ENCODE results near the gene URB2. TPM values are rescaled to one million over a fixed set of nuclear protein-coding genes. Genes with fewer than 3 reads are reported as not detected.
"Not testable (repeated sequence)": the region's sequence is repeated elsewhere in the genome, so short reads cannot be mapped to it uniquely, and the experiment has no call there.

The URB2 gene
- total and polyA plus RNA-seq, 4 donors, result 1.2 to 10.5 (median 6.2) TPM

GRCh38 chr1:229705152-229705551 lies 79.1 kb downstream of the URB2 start:
- 86% methylated on average over 2 of the region's 2 CpGs for WGBS
- not testable (repeated sequence) for H3K27ac ChIP-seq (ENCODE audit: low read depth in 1 of 2, low read length in 2 of 2); DNase-seq (ENCODE audit: low spot score); H3K4me3 ChIP-seq (ENCODE audit: low read depth in 1 of 3, low read length in 3 of 3); H3K4me1 ChIP-seq (ENCODE audit: control insufficient read depth in 4 of 4, insufficient read depth in 4 of 4, low read length in 3 of 4); H3K27me3 ChIP-seq (ENCODE audit: control insufficient read depth in 4 of 4, insufficient read depth in 4 of 4, low read length in 3 of 4); H3K9ac ChIP-seq (ENCODE audit: low read depth in 1 of 2, low read length in 2 of 2); H3K36me3 ChIP-seq (ENCODE audit: control insufficient read depth in 4 of 4, insufficient read depth in 3 of 4, low read depth in 1 of 4, low read length in 3 of 4); H3K9me3 ChIP-seq (ENCODE audit: control insufficient read depth in 4 of 4, low read length in 3 of 4)

- not testable (repeated sequence) for H3K9me3 ChIP-seq (ENCODE audit: control insufficient read depth in 4 of 4, low read length in 3 of 4); H3K27ac ChIP-seq (ENCODE audit: low read depth in 1 of 2, low read length in 2 of 2); H3K27me3 ChIP-seq (ENCODE audit: control insufficient read depth in 4 of 4, insufficient read depth in 4 of 4, low read length in 3 of 4); H3K36me3 ChIP-seq (ENCODE audit: control insufficient read depth in 4 of 4, insufficient read depth in 3 of 4, low read depth in 1 of 4, low read length in 3 of 4); H3K4me3 ChIP-seq (ENCODE audit: low read depth in 1 of 3, low read length in 3 of 3); DNase-seq (ENCODE audit: low spot score); H3K4me1 ChIP-seq (ENCODE audit: control insufficient read depth in 4 of 4, insufficient read depth in 4 of 4, low read length in 3 of 4); H3K9ac ChIP-seq (ENCODE audit: low read depth in 1 of 2, low read length in 2 of 2)
- WGBS, result 84% methylated on average over 6 of the region's 6 CpGs
These were observed 81.1 kb downstream of the URB2 start for GRCh38 chr1:229707127-229707526.

- TF ChIP-seq FOXA1 (IDR thresholded peaks at IDR 0.05) (no peak), JUND (IDR thresholded peaks at IDR 0.05) (no peak), GABPA (IDR thresholded peaks at IDR 0.05 in 1 of 2, conservative IDR thresholded peaks at IDR 0.05 in 1 of 2) (no peak), RXRA (IDR thresholded peaks at IDR 0.05) (no peak), TAF1 (conservative IDR thresholded peaks at IDR 0.05) (no peak), FOXA2 (IDR thresholded peaks at IDR 0.05) (no peak), YY1 (IDR thresholded peaks at IDR 0.05) (no peak), EGR1 (IDR thresholded peaks at IDR 0.05; ENCODE audit: low read depth in 2 of 2) (no peak), SP1 (IDR thresholded peaks at IDR 0.05) (no peak), ZBTB33 (IDR thresholded peaks at IDR 0.05) (no peak), REST (IDR thresholded peaks at IDR 0.05) (no peak), HNF4G (IDR thresholded peaks at IDR 0.05) (no peak), NR2F2 (IDR thresholded peaks at IDR 0.05) (no peak), MAX (IDR thresholded peaks at IDR 0.05) (no peak), RAD21 (IDR thresholded peaks at IDR 0.05) (no peak), ATF3 (IDR thresholded peaks at IDR 0.05) (no peak), CTCF (IDR thresholded peaks at IDR 0.05; ENCODE audit: low read depth, low read length, missing input control) (no peak), HNF4A (conservative IDR thresholded peaks at IDR 0.05) (no peak)
- 84% methylated on average over 6 of the region's 6 CpGs for WGBS
- DNase-seq (ENCODE audit: low spot score), result no peak
These were observed 83.5 kb downstream of the URB2 start for GRCh38 chr1:229709500-229710013.

More at GRCh38 chr1:229709500-229710013, 83.5 kb downstream of the URB2 start:
- H3K9ac ChIP-seq (ENCODE audit: low read depth in 1 of 2, low read length in 2 of 2), result no peak overlapping the region
- H3K4me3 ChIP-seq (ENCODE audit: low read depth in 1 of 3, low read length in 3 of 3), result no peak overlapping the region
- H3K36me3 ChIP-seq (ENCODE audit: control insufficient read depth in 4 of 4, insufficient read depth in 3 of 4, low read depth in 1 of 4, low read length in 3 of 4), result no peaks in the 10 kb centered on the region
- H3K4me1 ChIP-seq (ENCODE audit: control insufficient read depth in 4 of 4, insufficient read depth in 4 of 4, low read length in 3 of 4), result no peaks in the 10 kb centered on the region
- H3K9me3 ChIP-seq (ENCODE audit: control insufficient read depth in 4 of 4, low read length in 3 of 4), result no peaks in the 10 kb centered on the region
- no peak overlapping the region for H3K27ac ChIP-seq (ENCODE audit: low read depth in 1 of 2, low read length in 2 of 2)
- no peaks in the 10 kb centered on the region for H3K27me3 ChIP-seq (ENCODE audit: control insufficient read depth in 4 of 4, insufficient read depth in 4 of 4, low read length in 3 of 4)

All from liver (tissue), 9 donors.